Gastrocnemius medialis (tissue), 4 donors: Measurements from ENCODE around the gene DNAI4.

ENCODE experiments used
- POLR2A ChIP-seq, 2 donors: fragments of 450-650 bp; IDR thresholded peaks; one replicate each; pipeline ENCODE4 v1.6.1; 2017; ENCODE audit warnings: antibody characterized with exemption in 2 of 2, mild to moderate bottlenecking in 2 of 2, moderate library complexity in 2 of 2
- TF ChIP-seq, protein P1 (sequence below), 5 experiments: fragments of 450-650 bp in 3 of 5; fragments of 200-600 bp in 2 of 5; sonication (generic) in 2 of 5; IDR thresholded peaks in 4 of 5; conservative IDR thresholded peaks in 1 of 5; 1 replicate in 4 of 5; 2 replicates in 1 of 5; pipeline ENCODE4 v1.5.1; 2016 to 2019; ENCODE audit warnings: antibody characterized with exemption in 5 of 5, mild to moderate bottlenecking in 3 of 5, moderate library complexity in 3 of 5

DNA sequence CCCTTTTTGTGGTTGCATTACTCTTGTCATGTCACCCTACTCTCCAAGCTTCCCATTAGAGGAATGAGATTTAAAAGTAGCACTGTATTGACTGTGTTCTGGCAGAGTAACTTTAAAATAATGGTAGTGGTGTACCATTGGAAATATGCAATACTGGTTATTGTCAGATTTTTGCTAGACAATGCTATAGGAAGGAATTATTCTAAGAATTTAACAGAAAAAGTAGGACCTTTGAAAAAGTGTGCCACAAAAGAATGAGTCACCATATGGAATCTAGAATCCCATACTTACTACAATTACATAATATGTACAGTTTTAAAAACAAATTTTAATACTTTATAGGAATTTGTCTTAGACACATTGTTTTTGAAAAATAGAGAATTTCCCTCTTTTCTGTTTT, 14.0 kb upstream of the DNAI4 start:
- no peak for TF ChIP-seq POLR2A (IDR thresholded peaks at IDR 0.05)
- TF ChIP-seq, protein P1, sequence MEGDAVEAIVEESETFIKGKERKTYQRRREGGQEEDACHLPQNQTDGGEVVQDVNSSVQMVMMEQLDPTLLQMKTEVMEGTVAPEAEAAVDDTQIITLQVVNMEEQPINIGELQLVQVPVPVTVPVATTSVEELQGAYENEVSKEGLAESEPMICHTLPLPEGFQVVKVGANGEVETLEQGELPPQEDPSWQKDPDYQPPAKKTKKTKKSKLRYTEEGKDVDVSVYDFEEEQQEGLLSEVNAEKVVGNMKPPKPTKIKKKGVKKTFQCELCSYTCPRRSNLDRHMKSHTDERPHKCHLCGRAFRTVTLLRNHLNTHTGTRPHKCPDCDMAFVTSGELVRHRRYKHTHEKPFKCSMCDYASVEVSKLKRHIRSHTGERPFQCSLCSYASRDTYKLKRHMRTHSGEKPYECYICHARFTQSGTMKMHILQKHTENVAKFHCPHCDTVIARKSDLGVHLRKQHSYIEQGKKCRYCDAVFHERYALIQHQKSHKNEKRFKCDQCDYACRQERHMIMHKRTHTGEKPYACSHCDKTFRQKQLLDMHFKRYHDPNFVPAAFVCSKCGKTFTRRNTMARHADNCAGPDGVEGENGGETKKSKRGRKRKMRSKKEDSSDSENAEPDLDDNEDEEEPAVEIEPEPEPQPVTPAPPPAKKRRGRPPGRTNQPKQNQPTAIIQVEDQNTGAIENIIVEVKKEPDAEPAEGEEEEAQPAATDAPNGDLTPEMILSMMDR (IDR thresholded peaks at IDR 0.05 in 4 of 5, conservative IDR thresholded peaks at IDR 0.05 in 1 of 5) = no peak
